Caco-2 (cell line): ENCODE data around the gene MT1A. TPM values are rescaled to one million over a fixed set of nuclear protein-coding genes. Genes with fewer than 3 reads are reported as not detected.

ENCODE experiments used
- BruUV-seq: library from RNA; stranded (reverse); fragments of 400-500 nt; replicated peaks from 2 replicates; lab custom pipeline; 2021; lab: Mats Ljungman, UMichigan
- CTCF ChIA-PET: fragments of 300-600 bp; sonication (Branson Sonifier 250); formaldehyde crosslinking; loops from one replicate; lab custom pipeline; 2022; ENCODE audit warnings: antibody characterized with exemption; lab: Charles Lee
- POLR2A ChIA-PET: fragments of 300-600 bp; sonication (Branson Sonifier 250); formaldehyde crosslinking; loops from one replicate; lab custom pipeline; 2022; ENCODE audit warnings: antibody characterized with exemption; lab: Charles Lee
- DNase-seq, 2 experiments: peaks; one replicate each; pipeline versions ENCODE4 v3.0.0 to v3.0.0-alpha.2; 2020 to 2022
- H3K27me3 ChIP-seq: replicated peaks from 2 replicates; pipeline ENCODE4 v1.6.0; 2011; ENCODE audit warnings: low read length; ENCODE audit not compliant: control insufficient read depth, insufficient read depth
- H3K36me3 ChIP-seq: 2 replicates; pipeline ENCODE4 v1.5.1; 2011; ENCODE audit warnings: low read length; ENCODE audit not compliant: control insufficient read depth, insufficient read depth
- H3K4me1 ChIP-seq: fragments of 250-450 bp; sonication (Bioruptor Pico); 2 replicates; pipeline ENCODE4 v1.5.1; 2020; ENCODE audit warnings: mild to moderate bottlenecking
- H3K4me3 ChIP-seq: 2 replicates; pipeline ENCODE4 v1.5.1; 2011; ENCODE audit warnings: low read depth, mild to moderate bottlenecking, control low read depth, low read length
- H3K9me3 ChIP-seq: fragments of 250-450 bp; sonication (Bioruptor Pico); 2 replicates; pipeline ENCODE4 v1.5.1; 2020; ENCODE audit warnings: mild to moderate bottlenecking, moderate library complexity
- H3K27ac Mint-ChIP-seq: one replicate; pipeline ENCODE4 v1.8.0; 2022; ENCODE audit warnings: mixed read lengths; ENCODE audit not compliant: unreplicated experiment
- H3K27me3 Mint-ChIP-seq: one replicate; pipeline ENCODE4 v1.8.0; 2022; ENCODE audit warnings: mixed read lengths; ENCODE audit not compliant: insufficient read depth, unreplicated experiment
- H3K36me3 Mint-ChIP-seq: one replicate; pipeline ENCODE4 v1.8.0; 2022; ENCODE audit warnings: mild to moderate bottlenecking, mixed read lengths; ENCODE audit not compliant: insufficient read depth, unreplicated experiment
- H3K4me1 Mint-ChIP-seq: one replicate; pipeline ENCODE4 v1.8.0; 2022; ENCODE audit warnings: low read depth, mixed read lengths; ENCODE audit not compliant: unreplicated experiment
- H3K4me3 Mint-ChIP-seq: one replicate; pipeline ENCODE4 v1.8.0; 2022; ENCODE audit warnings: mild to moderate bottlenecking, moderate library complexity, mixed read lengths; ENCODE audit not compliant: unreplicated experiment
- H3K9me3 Mint-ChIP-seq: one replicate; pipeline ENCODE4 v1.8.0; 2022; ENCODE audit warnings: mixed read lengths; ENCODE audit not compliant: unreplicated experiment
- intact Hi-C: fragments of 100-400 bp; cut with micrococcal nuclease; formaldehyde crosslinking; loops from one replicate; pipeline ENCODE4 v1.10.0; 2022; ENCODE audit not compliant: unreplicated experiment
- total RNA-seq: library from RNA; stranded (reverse); gene quantifications from 2 replicates; pipeline ENCODE4 v1.2.3, GENCODE V29; 2022
- TF ChIP-seq, protein P1 (sequence below), 2 experiments: fragments of 200-600 bp in 1 of 2; IDR thresholded peaks; 1 replicate in 1 of 2; 2 replicates in 1 of 2; pipeline versions ENCODE4 v1.5.1 to v1.8.0; 2011 to 2022; ENCODE audit warnings: antibody characterized with exemption in 1 of 2, control low read depth in 1 of 2, inconsistent platforms in 1 of 2, low read depth in 1 of 2, low read length in 1 of 2, mild to moderate bottlenecking in 1 of 2, moderate library complexity in 1 of 2; ENCODE audit not compliant: insufficient read depth in 1 of 2, severe bottlenecking in 1 of 2, unreplicated experiment in 1 of 2

The MT1A gene
- total RNA-seq, 1 experiment from 2014 or later: 2.5 TPM

DNA sequence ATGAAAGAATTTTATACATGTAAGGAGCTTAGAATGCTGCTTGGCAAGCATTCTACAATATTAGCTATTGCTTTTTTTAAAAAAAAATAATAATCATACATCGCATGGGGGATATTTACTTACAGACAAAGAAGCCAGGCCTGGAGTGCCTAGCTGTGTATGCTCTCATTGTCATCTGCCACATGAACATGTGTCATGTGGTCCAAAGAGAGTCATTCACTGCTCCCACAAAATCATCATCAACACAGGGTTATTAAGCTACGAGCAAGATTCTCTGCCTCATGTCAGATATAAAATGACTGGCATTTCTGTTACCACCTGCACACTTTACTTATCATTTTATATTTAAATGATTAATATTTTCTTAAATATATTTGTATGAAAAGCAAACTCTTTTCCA, 14.8 kb upstream of the MT1A start:
- Histone ChIP-seq H3K9me3 (no peaks in the 10 kb centered on the region), H3K4me1 (no peaks in the 10 kb centered on the region), H3K4me3 (no peak overlapping the region), H3K27me3 (no peaks in the 10 kb centered on the region), H3K36me3 (no peaks in the 10 kb centered on the region)
- CTCF ChIA-PET: interaction anchor here (0.5 to 1.5 kb wide), 2 partner anchors 19 to 78 kb away, joined by 3 to 4 read pairs; no protein-coding TSS in a partner anchor
- POLR2A ChIA-PET: no interaction called here
- H3K36me3 Mint-ChIP-seq: no peaks in the 10 kb centered on the region
- DNase-seq: no peak
- TF ChIP-seq, protein P1, sequence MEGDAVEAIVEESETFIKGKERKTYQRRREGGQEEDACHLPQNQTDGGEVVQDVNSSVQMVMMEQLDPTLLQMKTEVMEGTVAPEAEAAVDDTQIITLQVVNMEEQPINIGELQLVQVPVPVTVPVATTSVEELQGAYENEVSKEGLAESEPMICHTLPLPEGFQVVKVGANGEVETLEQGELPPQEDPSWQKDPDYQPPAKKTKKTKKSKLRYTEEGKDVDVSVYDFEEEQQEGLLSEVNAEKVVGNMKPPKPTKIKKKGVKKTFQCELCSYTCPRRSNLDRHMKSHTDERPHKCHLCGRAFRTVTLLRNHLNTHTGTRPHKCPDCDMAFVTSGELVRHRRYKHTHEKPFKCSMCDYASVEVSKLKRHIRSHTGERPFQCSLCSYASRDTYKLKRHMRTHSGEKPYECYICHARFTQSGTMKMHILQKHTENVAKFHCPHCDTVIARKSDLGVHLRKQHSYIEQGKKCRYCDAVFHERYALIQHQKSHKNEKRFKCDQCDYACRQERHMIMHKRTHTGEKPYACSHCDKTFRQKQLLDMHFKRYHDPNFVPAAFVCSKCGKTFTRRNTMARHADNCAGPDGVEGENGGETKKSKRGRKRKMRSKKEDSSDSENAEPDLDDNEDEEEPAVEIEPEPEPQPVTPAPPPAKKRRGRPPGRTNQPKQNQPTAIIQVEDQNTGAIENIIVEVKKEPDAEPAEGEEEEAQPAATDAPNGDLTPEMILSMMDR (IDR thresholded peaks at IDR 0.05; ENCODE audit: insufficient read depth in 1 of 2, low read depth in 1 of 2, low read length in 1 of 2, severe bottlenecking in 1 of 2, unreplicated experiment in 1 of 2): no peak
- peaks cover 13% of the 10 kb centered on the region for H3K27me3 Mint-ChIP-seq
- intact Hi-C loops: no loop called here
- no peak overlapping the region for H3K4me3 Mint-ChIP-seq
- H3K4me1 Mint-ChIP-seq: no peaks in the 10 kb centered on the region
- BruUV-seq: no TSS peak
- H3K27ac Mint-ChIP-seq: no peak overlapping the region
- H3K9me3 Mint-ChIP-seq: no peaks in the 10 kb centered on the region

- POLR2A ChIA-PET: no interaction called here
- Histone ChIP-seq H3K9me3 (no peaks in the 10 kb centered on the region), H3K4me3 (peak within 1 kb of the TSS; percentile 16), H3K36me3 (no peaks in the 10 kb centered on the region), H3K4me1 (no peaks in the 10 kb centered on the region), H3K27me3 (no peaks in the 10 kb centered on the region)
- H3K9me3 Mint-ChIP-seq: no peaks in the 10 kb centered on the region
- BruUV-seq: no TSS peak
- no peak for DNase-seq
- H3K27me3 Mint-ChIP-seq: peaks cover 6% of the 10 kb centered on the region
- no peaks in the 10 kb centered on the region for H3K4me1 Mint-ChIP-seq
- CTCF ChIA-PET: interaction anchor here (0.6 to 1.1 kb wide), 3 partner anchors 22 to 76 kb away, joined by 3 read pairs; no protein-coding TSS in a partner anchor
- H3K4me3 Mint-ChIP-seq: peak within 1 kb of the TSS; percentile 71
- intact Hi-C loops: no loop called here
- no peak within 1 kb of the TSS for H3K27ac Mint-ChIP-seq
- no peaks in the 10 kb centered on the region for H3K36me3 Mint-ChIP-seq
- TF ChIP-seq, protein P1 (IDR thresholded peaks at IDR 0.05; ENCODE audit: insufficient read depth in 1 of 2, low read depth in 1 of 2, low read length in 1 of 2, severe bottlenecking in 1 of 2, unreplicated experiment in 1 of 2): no peak
Observed at GRCh38 chr16:56625140-56625942, 13.1 kb upstream of the MT1A start, which contains the start of gene MT1E. MT1E (plus strand) TSS chr16:56625781; CDS start chr16:56625852, 71 bp downstream.

DNA sequence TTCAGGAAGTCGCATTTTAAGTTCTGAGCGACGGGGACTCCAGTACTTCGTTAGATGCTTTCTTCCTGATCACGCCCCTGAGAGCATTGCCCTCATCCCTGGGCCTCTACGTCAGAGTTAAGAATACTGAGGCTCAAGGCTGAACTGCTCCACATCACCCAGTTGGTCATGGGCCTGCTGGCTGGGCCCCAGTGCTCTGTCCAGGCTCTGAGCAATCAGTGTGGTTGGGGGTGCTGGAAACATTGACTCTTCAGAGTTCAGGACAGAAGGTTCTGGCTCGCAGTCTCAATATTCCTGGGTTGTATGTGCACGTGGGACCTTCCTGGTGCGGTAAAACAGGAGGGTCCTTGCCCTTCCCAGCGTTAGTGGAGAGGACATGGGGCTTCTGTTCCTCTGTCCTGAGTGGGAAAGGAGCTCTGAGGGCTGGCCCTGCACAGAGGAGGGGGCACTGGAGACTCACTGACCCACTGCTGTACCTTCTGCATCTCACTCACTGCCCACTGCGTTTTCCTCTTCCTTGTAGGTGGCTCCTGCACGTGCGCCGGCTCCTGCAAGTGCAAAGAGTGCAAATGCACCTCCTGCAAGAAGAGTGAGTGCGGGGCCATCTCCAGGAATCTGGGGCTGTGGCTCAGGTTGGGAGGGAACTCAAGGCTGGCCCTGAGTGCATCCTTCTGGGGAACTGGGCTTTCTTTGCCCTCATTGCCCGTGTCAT, 12.4 kb upstream of the MT1A start:
- H3K27ac Mint-ChIP-seq: no peak overlapping the region
- TF ChIP-seq, protein P1 (IDR thresholded peaks at IDR 0.05; ENCODE audit: insufficient read depth in 1 of 2, low read depth in 1 of 2, low read length in 1 of 2, severe bottlenecking in 1 of 2, unreplicated experiment in 1 of 2): no peak
- no peaks in the 10 kb centered on the region for H3K4me1 ChIP-seq
- H3K27me3 ChIP-seq: no peaks in the 10 kb centered on the region
- H3K4me3 Mint-ChIP-seq: peak overlapping the region; percentile 71
- H3K9me3 Mint-ChIP-seq: no peaks in the 10 kb centered on the region
- no peak overlapping the region for H3K4me3 ChIP-seq
- no peaks in the 10 kb centered on the region for H3K9me3 ChIP-seq
- intact Hi-C loops: no loop called here
- H3K36me3 Mint-ChIP-seq: no peaks in the 10 kb centered on the region
- no peaks in the 10 kb centered on the region for H3K4me1 Mint-ChIP-seq
- no peak for DNase-seq
- ChIA-PET CTCF (interaction anchor here (0.6 to 1.1 kb wide), 2 partner anchors 24 to 75 kb away, joined by 3 read pairs; no protein-coding TSS in a partner anchor), POLR2A (no interaction called here)
- no TSS peak for BruUV-seq
- H3K27me3 Mint-ChIP-seq: peaks cover 6% of the 10 kb centered on the region
- H3K36me3 ChIP-seq: no peaks in the 10 kb centered on the region
